KOPT-K1 (cell line): ENCODE measurements around the gene GRIK1.

Experiments
- H3K27ac ChIP-seq: fragments of 200-600 bp; sonication (generic); 2 replicates; pipeline ENCODE4 v1.5.1; 2016; ENCODE audit warnings: antibody characterized with exemption, mild to moderate bottlenecking, low read depth, low read length; ENCODE audit not compliant: poor library complexity, severe bottlenecking
- H3K36me3 ChIP-seq: fragments of 200-600 bp; sonication (generic); 2 replicates; pipeline ENCODE4 v1.5.1; 2017; ENCODE audit warnings: antibody characterized with exemption, mild to moderate bottlenecking, low read length, moderate library complexity; ENCODE audit not compliant: insufficient read depth
- H3K9me3 ChIP-seq: fragments of 200-600 bp; sonication (generic); 2 replicates; pipeline ENCODE4 v1.5.1; 2017; ENCODE audit warnings: antibody characterized with exemption, low read length, mild to moderate bottlenecking; ENCODE audit not compliant: insufficient read depth, poor library complexity, severe bottlenecking

Gene GRIK1

DNA sequence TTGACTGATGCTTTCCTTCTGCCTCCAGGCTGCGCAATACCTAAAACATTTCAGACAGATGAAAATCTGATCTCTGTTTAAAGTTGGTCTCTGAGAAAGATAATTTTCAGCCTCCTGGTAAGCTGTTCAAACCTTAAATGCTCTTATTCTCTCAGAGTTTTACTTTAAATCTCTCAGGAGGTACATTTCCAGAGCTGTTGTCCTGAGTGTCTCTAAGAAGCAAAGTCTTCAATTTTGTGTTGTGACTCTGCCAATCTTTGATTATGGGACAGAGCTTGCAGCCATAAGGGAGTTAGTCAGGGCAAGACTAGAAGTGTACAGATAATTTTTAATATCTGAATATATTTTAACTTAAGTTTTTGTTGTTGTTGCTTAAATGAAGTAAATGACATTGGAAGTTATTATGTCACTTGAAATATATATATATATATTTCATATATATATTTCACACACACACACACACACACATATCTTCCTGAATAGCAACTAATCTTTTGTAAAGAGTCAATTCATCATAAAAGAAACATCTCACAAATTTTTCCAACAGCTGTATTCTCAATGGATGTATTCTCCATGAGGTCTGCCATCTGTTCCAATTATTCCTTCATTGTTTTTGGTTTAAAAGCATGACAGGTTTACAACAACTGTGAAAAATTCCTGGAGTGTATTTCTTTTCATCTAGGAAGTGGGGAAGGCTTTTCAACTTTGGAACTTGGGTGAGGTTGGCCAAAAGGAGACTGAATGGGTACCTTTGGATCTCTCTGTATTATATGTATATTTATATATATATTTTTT is 381.7 kb downstream of the GRIK1 start:
- no peaks in the 10 kb centered on the region for H3K9me3 ChIP-seq
- H3K27ac ChIP-seq, result no peak overlapping the region

DNA sequence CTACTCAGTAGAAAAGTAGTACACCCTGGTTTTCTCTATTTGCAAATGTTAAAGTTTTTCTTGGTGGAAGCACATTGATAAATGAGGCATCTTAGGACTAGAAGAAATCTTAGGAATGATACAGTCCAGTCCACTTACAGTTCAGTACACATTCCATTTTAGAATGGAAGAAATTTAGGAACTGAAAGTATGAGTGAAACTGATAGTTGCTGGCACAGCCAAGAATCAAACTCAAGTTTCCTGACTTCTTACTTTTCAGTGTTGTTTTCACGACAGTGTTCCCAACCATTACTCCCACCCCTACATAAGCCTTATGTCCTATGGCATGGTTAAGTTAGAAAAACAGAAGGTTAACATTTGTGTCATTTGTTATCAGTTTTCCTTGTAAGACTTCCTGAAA is 382.6 kb downstream of the GRIK1 start:
- Histone ChIP-seq H3K36me3 (no peaks in the 10 kb centered on the region), H3K27ac (no peak overlapping the region), H3K9me3 (no peaks in the 10 kb centered on the region)

More for the DNA sequence above, 381.7 kb downstream of the GRIK1 start:
- H3K36me3 ChIP-seq, result no peaks in the 10 kb centered on the region

DNA sequence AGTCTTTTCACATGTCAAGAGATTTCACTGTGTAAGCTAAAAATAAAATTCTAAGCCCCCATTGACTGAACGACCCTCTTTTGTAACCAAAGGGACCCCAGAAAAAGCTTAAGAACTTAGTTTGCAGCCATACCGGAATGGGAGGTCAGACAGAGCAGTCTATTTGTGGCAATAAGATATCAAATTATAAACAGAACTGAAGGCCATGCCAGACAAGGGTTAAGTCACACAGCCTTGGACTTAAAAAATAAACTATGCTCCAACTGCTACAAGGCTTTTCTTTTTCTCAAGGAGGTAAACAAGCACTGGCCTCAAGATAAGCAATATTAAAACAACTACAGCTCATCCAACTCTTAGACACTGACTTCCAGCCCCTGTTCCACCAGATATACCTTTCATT is 384.2 kb downstream of the GRIK1 start:
- Histone ChIP-seq H3K36me3 (no peaks in the 10 kb centered on the region), H3K9me3 (no peaks in the 10 kb centered on the region), H3K27ac (no peak overlapping the region)

DNA sequence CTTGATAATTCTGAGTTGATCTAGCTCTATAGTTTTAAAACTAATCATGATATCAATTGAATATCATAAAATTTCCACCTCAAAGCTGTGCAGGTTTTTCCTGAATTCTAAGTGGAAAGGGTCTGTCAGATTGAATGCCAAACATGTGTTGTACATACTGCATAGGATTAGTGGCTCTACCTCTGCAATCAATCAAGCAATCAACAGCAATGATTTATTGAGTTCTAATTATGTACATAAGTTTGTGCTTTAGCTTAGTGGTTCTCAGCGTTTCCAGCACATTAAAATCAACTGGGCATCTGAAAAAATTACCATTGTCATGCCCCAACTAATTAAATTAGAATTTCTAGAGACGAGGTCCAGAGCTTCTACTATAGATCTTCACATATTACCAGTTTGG is 389.6 kb downstream of the GRIK1 start:
- Histone ChIP-seq H3K27ac (no peak overlapping the region), H3K9me3 (no peaks in the 10 kb centered on the region), H3K36me3 (no peaks in the 10 kb centered on the region)

DNA sequence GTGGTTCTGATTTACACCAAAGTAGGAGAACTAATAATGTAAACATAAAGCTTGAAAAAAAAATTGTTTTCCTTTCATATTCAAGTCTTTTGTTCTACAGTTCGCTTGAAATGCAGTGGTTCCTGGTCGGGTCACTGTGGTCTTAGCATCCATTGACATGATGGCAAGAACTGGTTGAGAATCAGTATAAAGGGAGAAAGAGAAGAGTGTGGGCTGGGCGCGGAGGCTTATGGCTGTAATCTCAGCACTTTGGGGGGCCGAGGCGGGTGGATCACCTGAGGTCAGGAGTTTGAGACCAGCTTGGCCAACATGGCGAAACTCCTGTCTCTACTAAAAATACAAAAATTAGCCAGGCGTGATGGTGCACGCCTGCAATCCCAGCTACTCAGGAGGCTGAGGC is 390.2 kb downstream of the GRIK1 start:
- H3K36me3 ChIP-seq, result no peaks in the 10 kb centered on the region
- H3K27ac ChIP-seq, result no peak overlapping the region
- H3K9me3 ChIP-seq, result no peaks in the 10 kb centered on the region

DNA sequence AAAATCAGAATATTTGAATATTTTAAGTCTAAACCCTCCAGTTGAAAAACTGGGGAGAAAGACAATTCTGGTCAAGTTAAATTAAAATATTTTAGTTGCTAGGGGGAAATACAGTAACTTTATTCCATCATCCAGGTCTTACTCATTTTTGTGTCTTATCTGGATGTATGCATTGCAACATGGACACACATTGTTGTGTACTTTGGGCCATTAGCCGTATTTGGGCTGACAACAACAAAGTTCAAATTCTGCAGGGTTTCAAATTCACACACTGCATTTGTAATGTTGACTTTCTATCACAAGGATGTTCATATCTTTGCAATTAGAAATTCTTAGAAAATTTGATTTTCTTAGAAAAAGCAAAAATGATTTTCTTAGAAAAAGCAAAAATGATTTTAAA is 391.8 kb downstream of the GRIK1 start:
- Histone ChIP-seq H3K36me3 (no peaks in the 10 kb centered on the region), H3K27ac (no peak overlapping the region), H3K9me3 (no peaks in the 10 kb centered on the region)

DNA sequence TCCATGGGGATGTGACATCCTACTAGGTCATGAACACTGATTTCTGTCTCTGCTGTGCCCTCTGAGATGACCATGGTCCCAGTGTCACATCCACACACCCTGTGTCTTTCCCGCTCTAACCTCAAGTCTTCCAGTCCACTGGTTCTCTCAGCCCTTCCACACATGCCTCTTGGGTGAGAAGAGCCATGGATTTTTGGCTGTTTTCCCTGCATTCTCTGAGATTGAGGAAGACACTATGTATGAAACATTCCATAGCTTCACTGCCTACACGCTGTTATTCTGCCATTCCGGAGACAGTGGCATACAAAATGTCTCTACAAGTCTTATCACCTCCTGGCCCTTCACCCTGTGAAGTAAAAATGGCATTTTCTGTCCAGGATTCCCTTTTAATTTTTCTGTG is 393.7 kb downstream of the GRIK1 start:
- no peaks in the 10 kb centered on the region for H3K9me3 ChIP-seq
- no peak overlapping the region for H3K27ac ChIP-seq
- H3K36me3 ChIP-seq, result no peaks in the 10 kb centered on the region

DNA sequence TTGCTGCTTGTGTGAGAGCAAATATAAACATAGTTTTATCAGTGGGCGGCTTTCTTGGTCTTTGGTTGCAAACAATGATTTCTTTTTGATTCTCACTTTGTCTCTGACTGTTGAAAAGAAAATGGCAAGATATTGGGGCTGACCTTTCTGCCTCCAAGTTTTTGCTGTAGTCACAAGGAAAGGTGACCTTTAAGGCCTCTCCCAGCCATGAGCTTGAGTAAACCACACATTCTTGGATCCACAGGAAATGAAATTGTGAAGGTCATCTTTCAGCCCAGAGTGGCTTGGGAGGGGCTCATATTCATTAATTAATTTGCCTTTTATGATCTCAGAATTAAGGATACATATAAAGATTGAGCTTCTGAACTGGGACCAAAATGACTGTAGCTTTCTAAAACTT is 399.5 kb downstream of the GRIK1 start:
- Histone ChIP-seq H3K9me3 (no peaks in the 10 kb centered on the region), H3K27ac (no peak overlapping the region), H3K36me3 (no peaks in the 10 kb centered on the region)

DNA sequence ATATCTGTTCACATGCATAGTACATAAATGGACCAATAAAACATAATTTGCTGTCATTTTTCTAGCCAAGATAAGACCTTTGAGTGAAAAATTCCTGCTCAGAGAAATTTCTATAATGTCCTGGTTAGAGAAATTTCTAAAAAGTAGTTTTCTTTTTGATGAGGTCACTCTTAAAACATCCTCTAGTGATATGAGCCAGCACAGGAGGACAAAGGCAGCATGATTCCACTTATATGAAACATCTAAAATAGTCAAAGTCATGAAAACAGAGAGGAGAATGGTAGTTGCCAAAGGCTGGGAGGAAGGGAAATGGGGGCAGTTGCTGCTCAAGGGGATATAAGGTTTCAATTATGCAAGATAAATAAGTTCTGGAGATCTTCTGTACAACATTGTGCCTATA is 401.7 kb downstream of the GRIK1 start:
- Histone ChIP-seq H3K9me3 (no peaks in the 10 kb centered on the region), H3K36me3 (no peaks in the 10 kb centered on the region), H3K27ac (no peak overlapping the region)

DNA sequence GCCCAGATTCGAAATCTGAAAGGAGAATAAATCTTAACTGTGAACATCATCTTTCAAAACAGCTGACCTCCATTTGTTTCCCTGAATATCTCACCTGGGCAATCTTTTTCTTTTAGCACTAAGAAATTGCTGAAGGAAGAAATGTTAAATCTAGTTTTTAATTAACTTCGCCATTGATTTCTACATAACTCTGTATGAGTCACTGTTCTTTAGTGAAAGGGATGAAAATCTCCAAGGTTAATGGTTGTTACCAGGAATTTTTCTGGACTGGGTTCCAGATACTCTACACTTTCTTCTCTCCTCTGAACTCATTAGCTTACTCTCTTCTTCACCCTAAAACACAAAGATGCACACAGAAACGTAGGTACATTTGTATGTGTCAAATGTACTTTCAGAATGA is 405.3 kb downstream of the GRIK1 start:
- Histone ChIP-seq H3K27ac (no peak overlapping the region), H3K9me3 (no peaks in the 10 kb centered on the region), H3K36me3 (no peaks in the 10 kb centered on the region)

DNA sequence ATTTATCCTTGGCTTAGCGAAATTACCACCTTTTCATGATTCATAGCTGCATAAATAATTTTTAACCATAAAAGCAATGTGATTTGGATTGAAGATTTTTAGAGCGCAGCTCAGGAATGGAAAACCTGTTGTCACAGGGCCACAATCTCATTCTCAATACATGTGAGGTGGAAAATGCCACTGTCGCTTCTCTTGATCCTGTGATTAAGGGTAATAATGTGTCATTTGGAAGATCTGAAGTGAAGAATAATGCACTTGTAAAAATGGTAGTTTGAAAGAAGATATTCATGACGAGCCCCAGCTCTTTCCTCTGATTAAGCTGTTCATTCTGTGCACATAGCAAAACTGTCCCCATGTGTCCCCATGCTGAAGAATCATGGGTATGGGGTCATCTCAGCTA is 410.7 kb downstream of the GRIK1 start:
- Histone ChIP-seq H3K27ac (no peak overlapping the region), H3K36me3 (no peaks in the 10 kb centered on the region), H3K9me3 (peaks cover 23% of the 10 kb centered on the region)

DNA sequence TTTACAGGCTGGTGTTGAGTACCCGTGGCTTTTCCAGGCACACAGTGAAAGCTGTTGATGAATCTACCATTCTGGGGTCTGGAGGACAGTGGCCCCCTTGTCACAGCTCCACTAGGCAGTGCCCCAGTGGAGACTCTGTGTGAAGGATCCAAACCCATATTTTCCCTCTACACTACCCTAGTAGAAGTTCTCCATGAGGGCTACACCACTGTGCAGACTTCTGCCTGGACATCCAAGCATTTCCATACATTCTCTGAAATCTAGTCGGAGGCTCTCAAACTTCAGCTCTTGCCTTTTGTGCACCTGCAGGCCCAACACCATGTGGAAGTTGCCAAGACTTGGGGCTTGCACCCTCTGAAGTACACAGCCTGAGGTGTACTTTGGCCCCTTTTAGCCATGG is 413.3 kb downstream of the GRIK1 start:
- Histone ChIP-seq H3K36me3 (no peaks in the 10 kb centered on the region), H3K27ac (no peak overlapping the region), H3K9me3 (peaks cover 23% of the 10 kb centered on the region)

DNA sequence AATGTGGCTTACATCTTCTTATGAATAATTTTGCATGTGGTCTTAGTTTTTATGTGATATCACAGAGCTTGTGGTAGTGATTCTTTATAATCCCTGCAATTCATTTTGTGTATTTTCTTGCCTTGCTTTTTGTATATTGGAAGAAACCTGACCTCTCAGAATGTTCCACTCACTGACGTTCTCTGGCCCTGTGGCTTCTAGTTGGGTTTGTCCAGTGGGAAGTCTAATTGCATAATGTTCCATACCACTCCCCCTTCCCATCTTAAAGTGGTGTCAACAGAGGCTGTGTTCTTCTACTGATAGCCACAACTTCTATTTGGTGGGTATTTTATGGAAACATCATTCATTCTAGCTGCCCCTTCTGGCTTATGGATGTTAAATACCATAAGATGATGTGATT is 415.7 kb downstream of the GRIK1 start:
- peaks cover 23% of the 10 kb centered on the region for H3K9me3 ChIP-seq
- H3K36me3 ChIP-seq, result no peaks in the 10 kb centered on the region
- H3K27ac ChIP-seq, result no peak overlapping the region

DNA sequence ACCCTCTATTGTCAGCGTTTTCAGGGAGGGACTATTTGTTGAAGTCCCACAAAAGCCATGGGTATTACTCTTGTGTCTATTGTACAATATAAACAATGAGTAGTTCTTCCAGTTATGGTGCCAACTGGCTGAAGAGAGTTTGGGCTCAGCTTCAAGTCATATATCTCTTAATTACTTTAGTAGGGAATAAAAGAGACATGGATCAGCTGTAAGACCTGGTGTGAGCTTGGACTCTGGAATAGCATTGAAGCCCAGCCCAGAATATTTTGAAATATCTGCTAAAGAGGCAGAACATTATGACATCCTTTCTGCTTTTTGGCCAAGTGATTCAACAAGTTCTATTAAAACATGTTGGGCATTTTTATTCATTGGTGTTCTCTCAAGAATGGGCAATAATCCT is 416.1 kb downstream of the GRIK1 start:
- Histone ChIP-seq H3K9me3 (peaks cover 23% of the 10 kb centered on the region), H3K27ac (no peak overlapping the region), H3K36me3 (no peaks in the 10 kb centered on the region)

DNA sequence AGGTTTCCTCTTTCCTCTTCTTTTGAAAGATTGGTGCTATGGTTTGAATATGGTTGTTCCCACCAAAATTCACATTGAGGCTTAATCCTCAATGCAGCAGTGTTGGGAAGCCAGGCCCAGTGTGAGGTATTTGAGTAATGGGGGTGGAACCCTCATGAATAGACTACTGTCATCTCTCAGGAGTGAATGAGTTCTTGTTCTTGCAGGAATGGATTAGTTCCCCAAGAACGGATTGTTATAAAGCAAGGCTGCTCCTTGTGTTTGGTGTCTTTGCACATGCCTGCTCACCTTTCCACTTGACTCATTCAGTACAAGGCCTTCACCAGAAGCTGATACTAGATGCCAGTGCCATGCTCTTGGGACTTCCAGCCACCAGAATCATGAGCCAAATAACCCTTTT is 417.9 kb downstream of the GRIK1 start:
- Histone ChIP-seq H3K27ac (no peak overlapping the region), H3K9me3 (peaks cover 15% of the 10 kb centered on the region), H3K36me3 (no peaks in the 10 kb centered on the region)

DNA sequence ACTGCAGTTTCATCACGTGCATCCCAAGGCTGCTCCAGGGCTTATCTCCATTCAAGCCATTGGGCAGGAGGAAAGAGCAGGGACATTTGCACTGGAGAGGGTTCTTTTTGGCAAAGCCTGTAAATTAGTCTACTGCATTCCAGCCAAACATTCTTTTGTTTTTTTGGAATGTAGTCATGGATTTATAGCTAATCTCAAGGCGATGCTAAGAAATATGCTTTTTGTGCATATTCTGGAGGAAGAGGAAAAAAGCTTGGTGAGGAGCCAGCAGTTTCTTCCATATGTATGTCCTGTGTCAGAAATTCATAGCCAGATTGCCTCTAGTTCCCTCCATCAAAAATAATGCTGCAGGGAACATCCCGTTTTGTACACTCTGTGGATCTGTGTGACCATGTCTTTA is 419.6 kb downstream of the GRIK1 start:
- peaks cover 5% of the 10 kb centered on the region for H3K9me3 ChIP-seq
- H3K27ac ChIP-seq, result no peak overlapping the region
- H3K36me3 ChIP-seq, result no peaks in the 10 kb centered on the region
